ENCODE measurements around the gene SUCO. TPM values are rescaled to one million over a fixed set of nuclear protein-coding genes. Genes with fewer than 3 reads are reported as not detected.
A peak's percentile ranks its signal among the peaks of the same experiment; 100 is the strongest.
"Not testable (repeated sequence)": the region's sequence is repeated elsewhere in the genome, so short reads cannot be mapped to it uniquely, and the experiment has no call there.

SUCO gene
- total RNA-seq, 5 donors from 2014 or later (not counting 1 experiment from before 2014, with no cell fraction given) = 43.7 to 87.1 (median 47.9) TPM

GRCh38 chr1:172487550-172487949, 45.4 kb upstream of the SUCO start:
- CTCF ChIA-PET = no interaction called here

DNA sequence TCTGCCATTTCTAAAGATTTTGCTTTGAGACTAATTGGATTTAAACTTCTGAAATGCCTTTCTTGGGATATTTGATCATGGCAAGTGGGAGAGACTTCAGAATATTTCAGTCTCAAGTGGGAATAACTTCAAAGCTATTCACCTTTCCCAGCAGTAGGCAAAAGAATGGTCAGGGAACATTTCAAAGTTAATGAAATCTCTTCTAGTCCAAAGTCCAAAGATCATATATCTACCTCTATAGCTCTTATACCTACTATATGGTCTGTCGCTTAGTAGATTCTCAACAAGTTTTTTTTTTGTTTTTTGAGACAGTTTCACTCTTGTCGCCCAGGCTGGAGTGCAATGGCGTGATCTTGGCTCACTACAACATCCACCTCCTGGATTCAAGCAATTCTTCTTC, 44.6 kb upstream of the SUCO start:
- DNase-seq = no peak
- H3K36me3 ChIP-seq (ENCODE audit: control insufficient read depth in 2 of 2, extremely low read depth in 1 of 2, insufficient read depth in 1 of 2, low read length in 1 of 2) = no peaks in the 10 kb centered on the region
- Mint-ChIP-seq H3K27ac (no peak overlapping the region), H3K9me3 (no peaks in the 10 kb centered on the region), H3K36me3 (no peaks in the 10 kb centered on the region), H3K27me3 (peaks cover 3 to 12% of the 10 kb centered on the region in 2 donors), H3K4me1 (peaks cover 10 to 16% (median 16%) of the 10 kb centered on the region in 3 donors), H3K4me3 (no peak overlapping the region)
- no peak overlapping the region for H3K4me3 ChIP-seq (ENCODE audit: control insufficient read depth in 1 of 2, extremely low read depth in 1 of 2, low read length in 1 of 2)
- no peaks in the 10 kb centered on the region for H3K9me3 ChIP-seq
- ChIA-PET CTCF (interaction anchor here in 1 of 2 donors (0.5 kb wide), 1 partner anchor 37 kb away, joined by 10 read pairs; no protein-coding TSS in a partner anchor), POLR2A (no interaction called here)
- no peak overlapping the region for H3K27ac ChIP-seq (ENCODE audit: low read length)
- H3K4me1 ChIP-seq (ENCODE audit: control insufficient read depth in 1 of 2, extremely low read depth in 1 of 2, insufficient read depth in 2 of 2, low read length in 2 of 2) = peaks cover 0 to 3% of the 10 kb centered on the region in 2 experiments
- no peaks in the 10 kb centered on the region for H3K27me3 ChIP-seq (replicated peaks in 1 of 2; ENCODE audit: control insufficient read depth in 2 of 2, extremely low read depth in 1 of 2, insufficient read depth in 2 of 2, low read length in 1 of 2)
- no peak for ATAC-seq (replicated peaks in 1 of 4)
- WGBS (ENCODE audit: insufficient coverage) = 95% methylated on average over 2 of the region's 3 CpGs

More at GRCh38 chr1:172487550-172487949, 45.4 kb upstream of the SUCO start:
- DNase-seq (peak in 1 of 35 experiments; percentile 8), ATAC-seq (replicated peaks in 1 of 4) (peak in 2 of 4 experiments; percentile 41 to 48)
- no peak overlapping the region for H3K27ac Mint-ChIP-seq
- WGBS (ENCODE audit: insufficient coverage) = 0% methylated on average over 2 of the region's 4 CpGs
- Histone ChIP-seq H3K36me3 (ENCODE audit: control insufficient read depth in 2 of 2, extremely low read depth in 1 of 2, insufficient read depth in 1 of 2, low read length in 1 of 2) (no peaks in the 10 kb centered on the region), H3K27ac (ENCODE audit: low read length) (no peak overlapping the region), H3K4me3 (ENCODE audit: control insufficient read depth in 1 of 2, extremely low read depth in 1 of 2, low read length in 1 of 2) (no peak overlapping the region), H3K4me1 (ENCODE audit: control insufficient read depth in 1 of 2, extremely low read depth in 1 of 2, insufficient read depth in 2 of 2, low read length in 2 of 2) (peaks cover 0 to 3% of the 10 kb centered on the region in 2 experiments), H3K27me3 (replicated peaks in 1 of 2; ENCODE audit: control insufficient read depth in 2 of 2, extremely low read depth in 1 of 2, insufficient read depth in 2 of 2, low read length in 1 of 2) (no peaks in the 10 kb centered on the region), H3K9me3 (no peaks in the 10 kb centered on the region)
- POLR2A ChIA-PET = no interaction called here
- H3K36me3 Mint-ChIP-seq = no peaks in the 10 kb centered on the region
- H3K27me3 Mint-ChIP-seq = peaks cover 3 to 12% of the 10 kb centered on the region in 2 donors
- no peak overlapping the region for H3K4me3 Mint-ChIP-seq
- H3K9me3 Mint-ChIP-seq = no peaks in the 10 kb centered on the region
- peaks cover 10 to 16% (median 16%) of the 10 kb centered on the region in 3 donors for H3K4me1 Mint-ChIP-seq

GRCh38 chr1:172489847-172490246, 43.1 kb upstream of the SUCO start:
- POLR2A ChIA-PET = no interaction called here
- no peak overlapping the region for H3K27ac ChIP-seq (ENCODE audit: low read length)
- CTCF ChIA-PET = no interaction called here
- Mint-ChIP-seq H3K36me3 (no peaks in the 10 kb centered on the region), H3K4me1 (peaks cover 10% of the 10 kb centered on the region in 3 donors), H3K4me3 (no peak overlapping the region), H3K9me3 (no peaks in the 10 kb centered on the region), H3K27me3 (peaks cover 3 to 12% of the 10 kb centered on the region in 2 donors), H3K27ac (no peak overlapping the region)
- 69% methylated on average over 2 of the region's 3 CpGs for WGBS (ENCODE audit: insufficient coverage)
- no peaks in the 10 kb centered on the region for H3K9me3 ChIP-seq
- DNase-seq (no peak), ATAC-seq (replicated peaks in 1 of 4) (no peak)
- H3K4me1 ChIP-seq (ENCODE audit: control insufficient read depth in 1 of 2, extremely low read depth in 1 of 2, insufficient read depth in 2 of 2, low read length in 2 of 2) = peaks cover 0 to 3% of the 10 kb centered on the region in 2 experiments
- no peaks in the 10 kb centered on the region for H3K36me3 ChIP-seq (ENCODE audit: control insufficient read depth in 2 of 2, extremely low read depth in 1 of 2, insufficient read depth in 1 of 2, low read length in 1 of 2)
- no peaks in the 10 kb centered on the region for H3K27me3 ChIP-seq (replicated peaks in 1 of 2; ENCODE audit: control insufficient read depth in 2 of 2, extremely low read depth in 1 of 2, insufficient read depth in 2 of 2, low read length in 1 of 2)
- no peak overlapping the region for H3K4me3 ChIP-seq (ENCODE audit: control insufficient read depth in 1 of 2, extremely low read depth in 1 of 2, low read length in 1 of 2)

- Histone ChIP-seq H3K4me1 (ENCODE audit: control insufficient read depth in 1 of 2, extremely low read depth in 1 of 2, insufficient read depth in 2 of 2, low read length in 2 of 2) (peaks cover 0 to under 1% of the 10 kb centered on the region in 2 experiments), H3K4me3 (ENCODE audit: control insufficient read depth in 1 of 2, extremely low read depth in 1 of 2, low read length in 1 of 2) (no peak overlapping the region), H3K27me3 (replicated peaks in 1 of 2; ENCODE audit: control insufficient read depth in 2 of 2, extremely low read depth in 1 of 2, insufficient read depth in 2 of 2, low read length in 1 of 2) (no peaks in the 10 kb centered on the region), H3K9me3 (no peaks in the 10 kb centered on the region), H3K27ac (ENCODE audit: low read length) (no peak overlapping the region), H3K36me3 (ENCODE audit: control insufficient read depth in 2 of 2, extremely low read depth in 1 of 2, insufficient read depth in 1 of 2, low read length in 1 of 2) (no peaks in the 10 kb centered on the region)
- Mint-ChIP-seq H3K27me3 (peaks cover 3 to 12% of the 10 kb centered on the region in 2 donors), H3K4me1 (peaks cover 5 to 6% (median 5%) of the 10 kb centered on the region in 3 donors), H3K36me3 (no peaks in the 10 kb centered on the region), H3K27ac (no peak overlapping the region), H3K9me3 (no peaks in the 10 kb centered on the region), H3K4me3 (no peak overlapping the region)
- no CpG with 5 or more reads among the region's 1 CpG for WGBS (ENCODE audit: insufficient coverage)
- DNase-seq = no peak
- ChIA-PET POLR2A (no interaction called here), CTCF (no interaction called here)
- ATAC-seq (replicated peaks in 1 of 4) = no peak
These were observed 40.5 kb upstream of the SUCO start for GRCh38 chr1:172492421-172492820.

GRCh38 chr1:172494166-172494565, 38.8 kb upstream of the SUCO start:
- CTCF ChIA-PET = no interaction called here
- no peaks in the 10 kb centered on the region for H3K36me3 Mint-ChIP-seq
- H3K9me3 Mint-ChIP-seq = no peaks in the 10 kb centered on the region
- no peak for ATAC-seq (replicated peaks in 1 of 4)
- H3K4me1 Mint-ChIP-seq = no peaks in the 10 kb centered on the region
- H3K9me3 ChIP-seq = no peaks in the 10 kb centered on the region
- no peak overlapping the region for H3K4me3 Mint-ChIP-seq
- no peaks in the 10 kb centered on the region for H3K4me1 ChIP-seq (ENCODE audit: control insufficient read depth in 1 of 2, extremely low read depth in 1 of 2, insufficient read depth in 2 of 2, low read length in 2 of 2)
- DNase-seq = no peak
- no peak overlapping the region for H3K27ac ChIP-seq (ENCODE audit: low read length)
- POLR2A ChIA-PET = interaction anchor here in 1 of 2 donors (0.6 kb wide), 1 partner anchor 20 kb away, joined by 3 read pairs; no protein-coding TSS in a partner anchor
- no peaks in the 10 kb centered on the region for H3K36me3 ChIP-seq (ENCODE audit: control insufficient read depth in 2 of 2, extremely low read depth in 1 of 2, insufficient read depth in 1 of 2, low read length in 1 of 2)
- no peak overlapping the region for H3K27ac Mint-ChIP-seq
- H3K27me3 ChIP-seq (replicated peaks in 1 of 2; ENCODE audit: control insufficient read depth in 2 of 2, extremely low read depth in 1 of 2, insufficient read depth in 2 of 2, low read length in 1 of 2) = no peaks in the 10 kb centered on the region
- 75% methylated on average over 1 of the region's 2 CpGs for WGBS (ENCODE audit: insufficient coverage)
- H3K4me3 ChIP-seq (ENCODE audit: control insufficient read depth in 1 of 2, extremely low read depth in 1 of 2, low read length in 1 of 2) = no peak overlapping the region
- H3K27me3 Mint-ChIP-seq = peaks cover 3 to 7% of the 10 kb centered on the region in 2 donors

DNA sequence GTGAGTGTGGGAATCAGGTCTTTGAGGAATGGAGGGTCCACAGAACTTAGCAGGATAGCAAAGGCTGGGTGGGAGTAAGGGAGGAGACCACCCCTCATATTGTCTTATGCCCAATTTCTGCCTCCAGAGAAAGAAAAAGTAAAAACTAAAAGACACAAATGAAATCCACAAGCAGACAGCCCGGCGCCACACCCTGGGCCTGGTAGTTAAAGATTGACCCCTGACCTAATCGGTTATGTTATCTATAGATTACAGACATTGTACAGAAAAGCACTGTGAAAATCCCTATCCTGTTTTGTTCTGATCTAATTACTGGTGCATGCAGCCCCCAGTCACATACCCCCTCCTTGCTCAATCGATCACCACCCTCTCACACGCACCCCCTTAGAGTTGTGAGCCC, 36.8 kb upstream of the SUCO start:
- H3K4me3 ChIP-seq (ENCODE audit: control insufficient read depth in 1 of 2, extremely low read depth in 1 of 2, low read length in 1 of 2); H3K27ac ChIP-seq (ENCODE audit: low read length); H3K4me1 ChIP-seq (ENCODE audit: control insufficient read depth in 1 of 2, extremely low read depth in 1 of 2, insufficient read depth in 2 of 2, low read length in 2 of 2); H3K27ac Mint-ChIP-seq; H3K9me3 Mint-ChIP-seq; CTCF ChIA-PET; H3K36me3 Mint-ChIP-seq; POLR2A ChIA-PET; H3K27me3 ChIP-seq (replicated peaks in 1 of 2; ENCODE audit: control insufficient read depth in 2 of 2, extremely low read depth in 1 of 2, insufficient read depth in 2 of 2, low read length in 1 of 2); ATAC-seq (replicated peaks in 1 of 4); H3K4me3 Mint-ChIP-seq; H3K9me3 ChIP-seq; DNase-seq; H3K4me1 Mint-ChIP-seq; H3K27me3 Mint-ChIP-seq; H3K36me3 ChIP-seq (ENCODE audit: control insufficient read depth in 2 of 2, extremely low read depth in 1 of 2, insufficient read depth in 1 of 2, low read length in 1 of 2): not testable (repeated sequence)
- no CpG with 5 or more reads among the region's 5 CpGs for WGBS (ENCODE audit: insufficient coverage)

GRCh38 chr1:172496678-172497077, 36.3 kb upstream of the SUCO start:
- DNase-seq (no peak), ATAC-seq (replicated peaks in 1 of 4) (no peak)
- no peak overlapping the region for H3K4me3 ChIP-seq (ENCODE audit: control insufficient read depth in 1 of 2, extremely low read depth in 1 of 2, low read length in 1 of 2)
- H3K36me3 ChIP-seq (ENCODE audit: control insufficient read depth in 2 of 2, extremely low read depth in 1 of 2, insufficient read depth in 1 of 2, low read length in 1 of 2) = no peaks in the 10 kb centered on the region
- H3K27me3 ChIP-seq (replicated peaks in 1 of 2; ENCODE audit: control insufficient read depth in 2 of 2, extremely low read depth in 1 of 2, insufficient read depth in 2 of 2, low read length in 1 of 2) = no peaks in the 10 kb centered on the region
- ChIA-PET CTCF (interaction anchor here (0.5 to 0.6 kb wide), 3 partner anchors 53 to 511 kb away, joined by 3 read pairs; no protein-coding TSS in a partner anchor), POLR2A (no interaction called here)
- Mint-ChIP-seq H3K27me3 (no peaks in the 10 kb centered on the region), H3K36me3 (no peaks in the 10 kb centered on the region), H3K4me1 (no peaks in the 10 kb centered on the region), H3K4me3 (no peak overlapping the region), H3K27ac (no peak overlapping the region), H3K9me3 (no peaks in the 10 kb centered on the region)
- no peaks in the 10 kb centered on the region for H3K9me3 ChIP-seq
- H3K4me1 ChIP-seq (ENCODE audit: control insufficient read depth in 1 of 2, extremely low read depth in 1 of 2, insufficient read depth in 2 of 2, low read length in 2 of 2) = no peaks in the 10 kb centered on the region
- WGBS (ENCODE audit: insufficient coverage) = 80% methylated on average over 1 of the region's 1 CpG
- no peak overlapping the region for H3K27ac ChIP-seq (ENCODE audit: low read length)

Measured in T-cell (primary cell).